ENCODE results near the gene TPCN2.

TPCN2 gene

DNA sequence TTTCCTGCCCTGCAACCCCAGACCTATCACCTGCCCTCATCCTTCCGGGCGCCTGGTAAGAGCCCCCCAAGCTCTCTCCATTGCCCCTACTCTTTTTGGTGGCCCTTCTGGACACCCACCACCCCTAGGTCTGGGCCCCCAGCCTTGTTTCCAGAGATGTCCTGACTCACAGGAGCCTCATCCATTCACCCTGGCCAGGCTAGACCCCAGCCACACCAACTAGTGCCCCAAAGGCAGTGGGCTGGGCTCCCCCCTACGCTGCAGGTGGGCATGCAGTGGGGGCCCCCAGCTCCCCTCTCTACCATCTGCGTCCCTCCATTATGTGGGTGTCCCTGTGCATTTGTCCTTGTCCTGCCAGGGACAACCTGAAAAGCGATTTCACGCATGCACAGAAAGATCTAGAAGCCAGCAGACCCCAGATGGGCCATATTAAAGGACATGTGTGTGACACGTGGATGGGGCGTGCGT, 37.1 kb upstream of the TPCN2 start:
- TF ChIP-seq, protein P1, sequence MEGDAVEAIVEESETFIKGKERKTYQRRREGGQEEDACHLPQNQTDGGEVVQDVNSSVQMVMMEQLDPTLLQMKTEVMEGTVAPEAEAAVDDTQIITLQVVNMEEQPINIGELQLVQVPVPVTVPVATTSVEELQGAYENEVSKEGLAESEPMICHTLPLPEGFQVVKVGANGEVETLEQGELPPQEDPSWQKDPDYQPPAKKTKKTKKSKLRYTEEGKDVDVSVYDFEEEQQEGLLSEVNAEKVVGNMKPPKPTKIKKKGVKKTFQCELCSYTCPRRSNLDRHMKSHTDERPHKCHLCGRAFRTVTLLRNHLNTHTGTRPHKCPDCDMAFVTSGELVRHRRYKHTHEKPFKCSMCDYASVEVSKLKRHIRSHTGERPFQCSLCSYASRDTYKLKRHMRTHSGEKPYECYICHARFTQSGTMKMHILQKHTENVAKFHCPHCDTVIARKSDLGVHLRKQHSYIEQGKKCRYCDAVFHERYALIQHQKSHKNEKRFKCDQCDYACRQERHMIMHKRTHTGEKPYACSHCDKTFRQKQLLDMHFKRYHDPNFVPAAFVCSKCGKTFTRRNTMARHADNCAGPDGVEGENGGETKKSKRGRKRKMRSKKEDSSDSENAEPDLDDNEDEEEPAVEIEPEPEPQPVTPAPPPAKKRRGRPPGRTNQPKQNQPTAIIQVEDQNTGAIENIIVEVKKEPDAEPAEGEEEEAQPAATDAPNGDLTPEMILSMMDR (IDR thresholded peaks at IDR 0.05; ENCODE audit: borderline replicate concordance, insufficient read depth, low read depth, low read length): no peak
- no peak overlapping the region for H3K4me3 ChIP-seq (ENCODE audit: low read depth, low read length)

DNA sequence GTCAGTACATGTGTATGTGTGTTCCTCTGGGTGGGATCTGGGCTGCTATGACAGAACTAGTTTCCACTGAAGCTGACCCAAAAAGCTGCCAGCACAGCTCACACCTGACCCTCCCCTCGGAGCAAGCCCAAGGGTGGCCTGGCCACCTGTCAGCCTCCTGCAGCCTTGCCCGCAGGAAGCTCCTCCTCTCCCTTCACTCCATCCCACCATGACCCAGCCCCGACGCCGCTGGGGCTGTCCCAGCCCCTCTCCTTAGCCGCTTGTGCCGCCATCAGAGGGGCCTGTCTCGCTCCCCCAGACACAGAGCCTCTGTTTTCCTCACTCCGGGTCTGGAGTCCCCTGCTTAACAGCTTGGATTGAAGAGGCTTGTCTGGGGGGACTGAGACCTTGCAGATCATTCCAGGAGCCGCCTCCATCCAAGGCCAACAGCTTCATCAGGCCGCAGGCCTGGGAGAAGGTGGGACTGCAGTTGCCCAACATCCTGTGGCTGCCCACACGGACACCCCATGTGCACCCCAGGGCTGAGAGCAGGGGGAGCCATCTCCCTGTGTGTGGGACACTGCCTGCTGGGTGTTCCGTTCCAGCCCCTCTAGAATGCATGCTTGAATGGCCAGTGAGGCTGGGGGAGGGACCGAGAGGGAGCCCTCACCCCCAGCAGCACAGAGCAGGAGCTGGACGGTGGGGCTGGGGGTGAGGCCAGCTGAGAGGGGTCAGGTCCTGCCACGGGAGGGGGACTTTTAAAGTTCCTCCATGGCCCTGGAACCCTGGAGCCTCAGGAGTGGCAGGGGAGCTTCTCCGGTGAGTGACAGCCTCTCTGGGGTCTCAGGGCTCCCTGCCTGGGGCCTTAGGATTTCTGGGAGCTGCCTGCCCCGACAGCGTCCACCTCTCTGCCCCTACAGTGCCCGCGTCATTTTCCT, 36.4 kb upstream of the TPCN2 start:
- TF ChIP-seq, protein P1 (IDR thresholded peaks at IDR 0.05; ENCODE audit: borderline replicate concordance, insufficient read depth, low read depth, low read length): no peak
- no peak overlapping the region for H3K4me3 ChIP-seq (ENCODE audit: low read depth, low read length)

DNA sequence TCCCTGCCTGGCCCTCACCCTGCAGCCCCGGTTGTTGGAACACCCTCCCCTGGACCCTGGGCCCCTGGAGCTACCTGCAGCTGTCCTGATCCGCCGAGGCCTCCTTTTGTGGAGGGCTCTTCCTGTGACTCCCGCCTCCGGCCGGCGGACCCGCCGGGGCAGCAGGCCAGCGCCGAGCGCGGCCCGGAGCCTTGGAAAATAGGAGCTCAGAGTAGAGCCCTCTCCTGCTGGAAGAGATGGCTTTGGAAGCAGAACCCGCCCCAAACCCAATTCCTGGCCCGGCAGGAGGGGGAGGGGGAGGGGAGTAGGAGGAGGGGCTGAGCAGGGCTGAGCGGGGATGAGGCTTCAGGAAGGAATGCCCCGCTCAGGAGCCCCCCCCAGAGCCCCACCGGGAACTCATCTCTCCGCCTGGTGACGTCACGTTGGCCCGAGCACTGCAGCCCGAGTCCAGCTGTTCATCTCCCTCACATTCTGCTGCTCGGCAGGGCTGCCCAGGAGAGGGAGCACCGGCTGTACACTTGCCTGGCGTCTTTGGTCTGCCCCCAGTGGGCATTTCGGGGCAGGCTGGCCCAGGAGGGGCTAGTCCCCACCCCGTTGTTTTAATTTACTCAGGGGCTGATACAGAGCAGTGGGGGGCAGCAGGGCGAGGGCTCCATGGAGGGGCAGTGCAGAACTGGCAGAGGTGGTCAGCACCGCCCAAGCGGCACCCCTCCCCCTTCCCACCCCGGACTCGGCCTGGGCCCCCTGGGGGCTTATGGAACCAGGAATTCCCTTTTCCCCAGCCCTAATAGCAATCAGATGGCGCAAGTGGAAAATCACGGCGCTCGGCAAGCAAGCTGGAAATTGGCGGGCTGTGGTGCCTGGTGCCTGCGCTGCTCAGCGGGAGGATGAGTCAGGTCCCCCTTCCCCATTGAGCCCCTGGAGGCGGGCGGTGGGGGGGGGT, 35.5 kb upstream of the TPCN2 start, which contains the start of gene MRGPRF:
Gene MRGPRF, minus strand, starts transcription at position 238 of the 943 bp plus-strand sequence. CDS start 3,345 bp downstream, outside the sequence.
- H3K4me3 ChIP-seq (ENCODE audit: low read depth, low read length): no peak within 1 kb of the TSS
- TF ChIP-seq, protein P1 (IDR thresholded peaks at IDR 0.05; ENCODE audit: borderline replicate concordance, insufficient read depth, low read depth, low read length): 0 out of 2 replicates have a peak, but pooled peaks have one; percentile 14

DNA sequence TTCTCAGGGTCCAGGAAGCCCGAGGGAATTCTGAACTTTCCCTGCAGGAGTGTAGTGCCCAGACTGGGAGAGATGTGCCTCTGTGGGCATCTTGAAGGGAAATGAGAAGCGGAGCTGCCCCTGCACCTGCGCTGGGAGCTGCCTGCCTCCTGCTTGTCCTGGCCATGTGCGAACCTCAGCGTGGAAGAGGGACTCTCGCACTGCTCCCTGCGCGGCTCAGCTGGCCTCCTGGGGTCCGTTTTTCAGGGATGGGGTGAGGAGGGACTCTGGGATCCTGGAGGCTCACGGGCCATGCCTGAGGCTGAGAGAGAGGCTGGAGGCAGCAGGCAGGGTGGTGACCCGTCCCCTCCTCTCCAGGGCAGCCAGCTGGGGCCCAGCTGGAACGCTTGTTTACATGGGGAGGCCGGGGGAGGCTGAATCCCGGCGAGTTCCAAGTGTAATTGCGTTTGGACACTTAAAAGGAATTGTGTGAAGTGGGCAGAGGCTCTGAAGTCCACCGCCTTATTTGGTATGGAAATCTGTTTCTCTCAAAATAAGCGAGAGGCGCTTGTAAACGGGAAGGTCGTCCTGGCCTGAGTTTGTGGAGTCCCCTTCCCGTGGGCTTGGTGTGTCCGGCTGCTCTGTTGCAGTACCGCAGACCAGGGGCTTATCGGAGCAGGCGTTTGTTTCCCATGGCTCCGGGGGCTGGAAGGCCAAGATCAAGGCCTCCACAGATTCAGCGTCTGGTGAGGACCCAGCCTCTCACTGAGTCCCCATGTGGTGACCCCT, 34.5 kb upstream of the TPCN2 start:
- TF ChIP-seq, protein P1 (IDR thresholded peaks at IDR 0.05; ENCODE audit: borderline replicate concordance, insufficient read depth, low read depth, low read length): no peak
- no peak overlapping the region for H3K4me3 ChIP-seq (ENCODE audit: low read depth, low read length)

DNA sequence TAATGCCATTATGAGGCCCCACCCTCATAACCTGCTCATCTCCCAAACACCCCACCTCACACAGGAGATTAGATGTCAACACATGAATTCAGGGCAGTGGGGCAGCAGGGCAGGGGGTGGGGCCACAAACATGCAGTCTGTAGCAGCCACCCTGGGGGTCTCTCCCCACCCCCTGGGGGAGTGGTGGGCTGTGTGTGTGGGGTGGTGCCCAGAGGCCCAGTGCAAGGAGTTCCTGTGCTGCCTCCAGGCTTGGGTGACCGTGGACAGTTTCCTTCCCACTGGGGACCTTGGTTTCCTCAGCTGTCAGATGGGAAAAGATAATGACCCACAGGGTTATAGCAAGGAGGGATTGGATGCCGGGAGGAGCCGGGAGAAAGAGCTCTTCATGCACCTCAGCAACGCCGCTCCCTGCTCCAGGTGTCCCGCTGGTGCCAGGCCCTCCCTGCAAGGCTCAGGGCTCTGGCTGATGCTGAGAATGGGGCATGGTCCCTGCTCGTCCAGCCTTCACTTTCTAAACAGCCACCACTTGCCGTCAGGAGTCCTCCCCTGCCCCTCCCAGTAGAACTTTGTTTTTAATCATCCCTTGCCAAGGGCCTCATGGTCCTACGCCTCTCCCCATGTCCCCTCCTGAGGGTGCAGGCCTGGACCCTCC, 33.7 kb upstream of the TPCN2 start:
- no peak overlapping the region for H3K4me3 ChIP-seq (ENCODE audit: low read depth, low read length)
- TF ChIP-seq, protein P1 (IDR thresholded peaks at IDR 0.05; ENCODE audit: borderline replicate concordance, insufficient read depth, low read depth, low read length): no peak

DNA sequence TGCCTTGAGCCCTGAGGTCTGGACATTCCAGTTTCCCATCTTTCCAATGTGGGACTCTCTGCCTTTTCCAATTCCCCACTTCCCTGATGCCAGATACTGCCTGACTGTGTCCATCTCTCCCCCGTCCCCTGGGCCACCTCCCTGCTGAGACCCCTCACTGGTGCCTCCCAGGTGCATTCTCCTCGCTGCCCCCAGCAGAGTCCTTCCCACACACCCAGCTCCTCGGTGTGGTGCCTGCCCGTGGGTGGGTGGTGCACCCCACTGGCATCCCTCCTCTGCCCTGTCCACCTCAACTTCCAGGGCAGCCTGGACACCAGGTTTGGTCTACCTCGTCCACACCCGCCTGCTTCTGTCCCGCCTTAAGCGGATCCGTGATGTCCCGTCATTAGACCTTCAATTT, 30.8 kb upstream of the TPCN2 start:
- TF ChIP-seq, protein P1 (IDR thresholded peaks at IDR 0.05; ENCODE audit: borderline replicate concordance, insufficient read depth, low read depth, low read length): no peak
- no peak overlapping the region for H3K4me3 ChIP-seq (ENCODE audit: low read depth, low read length)

Measured in GM12875 (cell line).